BJ (cell line): ENCODE measurements around the gene ANKRD11. TPM values are rescaled to one million over a fixed set of nuclear protein-coding genes. Genes with fewer than 3 reads are reported as not detected.
"Not testable (repeated sequence)": the region's sequence is repeated elsewhere in the genome, so short reads cannot be mapped to it uniquely, and the experiment has no call there.

Experiments
- CTCF ChIA-PET: fragments of 350-600 bp; formaldehyde crosslinking; extraction: SDS; loops from one replicate; lab custom pipeline; 2021; ENCODE audit warnings: antibody characterized with exemption, inconsistent platforms; lab: Yijun Ruan, JAX
- POLR2A ChIA-PET: fragments of 300-600 bp; sonication (Branson Sonifier 250); formaldehyde crosslinking; extraction: SDS; loops from one replicate; lab custom pipeline; 2021; ENCODE audit warnings: antibody characterized with exemption; lab: Charles Lee
- DNase-seq: peaks from one replicate; pipeline ENCODE4 v3.0.0-alpha.2; 2011; ENCODE audit warnings: low read depth
- H3K27me3 ChIP-seq: 2 replicates; pipeline ENCODE4 v1.6.0; 2011; ENCODE audit warnings: low read length; ENCODE audit not compliant: control insufficient read depth, insufficient read depth
- H3K36me3 ChIP-seq: 2 replicates; pipeline ENCODE4 v1.5.1; 2011; ENCODE audit warnings: low read length; ENCODE audit not compliant: control insufficient read depth, insufficient read depth
- H3K4me3 ChIP-seq: 2 replicates; pipeline ENCODE4 v1.5.1; 2011; ENCODE audit warnings: low read depth, mild to moderate bottlenecking, control low read depth, low read length
- polyA plus RNA-seq: library from polyadenylated mRNA; depleted of rRNA; stranded (reverse); fragments of >200 nt; gene quantifications from 2 replicates; pipeline ENCODE4 v1.2.3, GENCODE V29; 2011
- TF ChIP-seq, protein P1 (sequence below): IDR thresholded peaks from 2 replicates; pipeline ENCODE4 v1.5.1; 2011; ENCODE audit warnings: low read depth, mild to moderate bottlenecking, control low read depth, inconsistent platforms, low read length, moderate library complexity; ENCODE audit not compliant: insufficient read depth

The ANKRD11 gene
- polyA plus RNA-seq, 1 experiment = 61.8 TPM

GRCh38 chr16:89334050-89334449 lies 156.3 kb downstream of the ANKRD11 start:
- ChIA-PET POLR2A (interaction anchor here (0.7 kb wide), 1 partner anchor 1008 kb away, joined by 14 read pairs; no protein-coding TSS in a partner anchor), CTCF (interaction anchor here (1.7 kb wide), 1 partner anchor 10 kb away, joined by 6 read pairs; no protein-coding TSS in a partner anchor)
- Histone ChIP-seq H3K27me3 (no peaks in the 10 kb centered on the region), H3K4me3 (no peak overlapping the region), H3K36me3 (peaks cover under 1% of the 10 kb centered on the region)
- DNase-seq = no peak
- TF ChIP-seq, protein P1, sequence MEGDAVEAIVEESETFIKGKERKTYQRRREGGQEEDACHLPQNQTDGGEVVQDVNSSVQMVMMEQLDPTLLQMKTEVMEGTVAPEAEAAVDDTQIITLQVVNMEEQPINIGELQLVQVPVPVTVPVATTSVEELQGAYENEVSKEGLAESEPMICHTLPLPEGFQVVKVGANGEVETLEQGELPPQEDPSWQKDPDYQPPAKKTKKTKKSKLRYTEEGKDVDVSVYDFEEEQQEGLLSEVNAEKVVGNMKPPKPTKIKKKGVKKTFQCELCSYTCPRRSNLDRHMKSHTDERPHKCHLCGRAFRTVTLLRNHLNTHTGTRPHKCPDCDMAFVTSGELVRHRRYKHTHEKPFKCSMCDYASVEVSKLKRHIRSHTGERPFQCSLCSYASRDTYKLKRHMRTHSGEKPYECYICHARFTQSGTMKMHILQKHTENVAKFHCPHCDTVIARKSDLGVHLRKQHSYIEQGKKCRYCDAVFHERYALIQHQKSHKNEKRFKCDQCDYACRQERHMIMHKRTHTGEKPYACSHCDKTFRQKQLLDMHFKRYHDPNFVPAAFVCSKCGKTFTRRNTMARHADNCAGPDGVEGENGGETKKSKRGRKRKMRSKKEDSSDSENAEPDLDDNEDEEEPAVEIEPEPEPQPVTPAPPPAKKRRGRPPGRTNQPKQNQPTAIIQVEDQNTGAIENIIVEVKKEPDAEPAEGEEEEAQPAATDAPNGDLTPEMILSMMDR = no peak

DNA sequence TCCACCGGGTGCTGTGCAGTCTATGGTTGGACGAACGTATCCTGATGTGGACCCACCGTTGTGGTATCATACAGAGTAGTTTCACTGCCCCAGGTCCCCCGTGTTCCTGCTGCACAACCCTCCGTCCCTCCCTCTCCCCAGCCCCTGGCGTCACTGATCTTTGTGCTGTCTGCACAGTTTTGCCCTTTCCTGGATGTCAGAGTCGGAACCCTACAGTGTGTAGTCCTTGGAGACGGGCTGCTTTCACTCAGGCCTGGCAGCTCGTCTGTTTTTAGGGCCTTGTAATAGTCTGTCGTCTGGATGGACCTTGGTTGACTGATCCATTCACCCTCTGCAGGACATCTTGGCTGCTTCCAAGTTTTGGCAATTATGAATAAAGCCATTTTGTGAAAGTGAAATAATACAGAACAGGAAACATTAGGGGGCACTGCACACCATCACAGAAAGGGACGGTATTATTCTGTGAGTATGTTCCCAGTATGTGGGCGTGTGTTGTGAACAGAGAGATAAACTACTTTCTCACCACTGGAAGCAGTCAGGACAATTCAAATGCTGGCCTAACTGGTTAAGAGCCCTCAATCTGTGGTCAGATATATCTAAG lies 156.9 kb downstream of the ANKRD11 start:
- H3K27me3 ChIP-seq, H3K4me3 ChIP-seq, H3K36me3 ChIP-seq, POLR2A ChIA-PET: not testable (repeated sequence)
- peak; percentile 29 for DNase-seq
- TF ChIP-seq, protein P1 = peak; percentile 59
- CTCF ChIA-PET = interaction anchor here (0.5 to 1.1 kb wide), 4 partner anchors 7 to 32 kb away, joined by 3 read pairs; no protein-coding TSS in a partner anchor

GRCh38 chr16:89332902-89333245 lies 157.5 kb downstream of the ANKRD11 start:
- DNase-seq = no peak
- Histone ChIP-seq H3K4me3 (no peak overlapping the region), H3K36me3 (peaks cover 2% of the 10 kb centered on the region), H3K27me3 (no peaks in the 10 kb centered on the region)
- TF ChIP-seq, protein P1 = no peak; the same call in 1 of the 2 replicates
- POLR2A ChIA-PET = no interaction called here
- CTCF ChIA-PET = interaction anchor here (0.5 to 1.1 kb wide), 6 partner anchors 8 to 162 kb away, joined by 3 to 4 read pairs (median 3); no protein-coding TSS in a partner anchor

- Histone ChIP-seq H3K4me3 (no peak overlapping the region), H3K27me3 (no peaks in the 10 kb centered on the region), H3K36me3 (peaks cover 2% of the 10 kb centered on the region)
- POLR2A ChIA-PET = no interaction called here
- TF ChIP-seq, protein P1 = no peak
- CTCF ChIA-PET = interaction anchor here (0.6 to 1.1 kb wide), 4 partner anchors 8 to 163 kb away, joined by 3 to 4 read pairs (median 3); no protein-coding TSS in a partner anchor
- no peak for DNase-seq
These were observed 158.0 kb downstream of the ANKRD11 start for GRCh38 chr16:89332243-89332901.

GRCh38 chr16:89331371-89332109 lies 158.8 kb downstream of the ANKRD11 start:
- Histone ChIP-seq H3K4me3 (no peak overlapping the region), H3K27me3 (no peaks in the 10 kb centered on the region), H3K36me3 (peaks cover 2% of the 10 kb centered on the region)
- POLR2A ChIA-PET = no interaction called here
- DNase-seq = no peak
- CTCF ChIA-PET = interaction anchor here (0.8 to 1.1 kb wide), 2 partner anchors 47 to 163 kb away, joined by 3 to 4 read pairs; no protein-coding TSS in a partner anchor
- TF ChIP-seq, protein P1 = no peak
